GM23338 (cell line): ENCODE measurements around the gene PIK3CB. TPM values are rescaled to one million over a fixed set of nuclear protein-coding genes. Genes with fewer than 3 reads are reported as not detected.
"Not testable (repeated sequence)": the region's sequence is repeated elsewhere in the genome, so short reads cannot be mapped to it uniquely, and the experiment has no call there.

ENCODE experiments used
- ATAC-seq: fragments of 200-7000 bp; cut with Tn5 transposase; 3 replicates; pipeline ENCODE4 v1.9.1; 2020
- DNase-seq: peaks from one replicate; pipeline ENCODE4 v3.0.0-alpha.2; 2015; ENCODE audit warnings: low spot score
- H2AFZ ChIP-seq: fragments of 200-600 bp; sonication (generic); 2 replicates; pipeline ENCODE4 v1.8.0; 2016; ENCODE audit warnings: antibody characterized with exemption, mild to moderate bottlenecking, moderate library complexity
- H3F3A ChIP-seq: fragments of 200-600 bp; sonication (generic); replicated peaks from 2 replicates; pipeline ENCODE4 v1.8.0; 2017; ENCODE audit warnings: antibody characterized with exemption, mixed run types, low read depth
- H3K27ac ChIP-seq: fragments of 200-600 bp; sonication (generic); 2 replicates; pipeline ENCODE4 v1.6.1; 2016; ENCODE audit warnings: low read depth
- H3K27me3 ChIP-seq: fragments of 200-600 bp; sonication (generic); 2 replicates; pipeline ENCODE4 v1.8.0; 2016; ENCODE audit warnings: mild to moderate bottlenecking, mixed run types, moderate library complexity; ENCODE audit not compliant: insufficient read depth
- H3K36me3 ChIP-seq: fragments of 200-600 bp; sonication (generic); 2 replicates; pipeline ENCODE4 v1.8.0; 2016; ENCODE audit warnings: mild to moderate bottlenecking; ENCODE audit not compliant: insufficient read depth
- H3K4me1 ChIP-seq: fragments of 200-600 bp; sonication (generic); 2 replicates; pipeline ENCODE4 v1.8.0; 2016; ENCODE audit warnings: mild to moderate bottlenecking, moderate library complexity; ENCODE audit not compliant: insufficient read depth
- H3K4me2 ChIP-seq: fragments of 200-600 bp; sonication (generic); 2 replicates; pipeline ENCODE4 v1.7.1; 2017; ENCODE audit warnings: mixed run types
- H3K4me3 ChIP-seq: fragments of 200-600 bp; sonication (generic); 2 replicates; pipeline ENCODE4 v1.6.1; 2016; ENCODE audit warnings: mixed run types
- H3K79me2 ChIP-seq: fragments of 200-600 bp; sonication (generic); replicated peaks from 2 replicates; pipeline ENCODE4 v1.8.0; 2017; ENCODE audit warnings: mild to moderate bottlenecking; ENCODE audit not compliant: insufficient read depth
- H3K9me2 ChIP-seq: fragments of 200-600 bp; sonication (generic); 2 replicates; pipeline ENCODE4 v1.8.0; 2017; ENCODE audit not compliant: insufficient read depth
- H4K20me1 ChIP-seq: fragments of 200-600 bp; sonication (generic); replicated peaks from 2 replicates; pipeline ENCODE4 v1.8.0; 2017; ENCODE audit warnings: mild to moderate bottlenecking; ENCODE audit not compliant: insufficient read depth
- H3K27ac Mint-ChIP-seq: 2 replicates; pipeline ENCODE4 v1.8.0; 2020; ENCODE audit warnings: inconsistent platforms, mild to moderate bottlenecking, moderate library complexity, mixed read lengths
- H3K27me3 Mint-ChIP-seq: 3 replicates; pipeline ENCODE4 v1.8.0; 2022; ENCODE audit warnings: low read depth, mild to moderate bottlenecking, moderate library complexity, mixed read lengths, inconsistent platforms; ENCODE audit not compliant: insufficient read depth, poor library complexity
- H3K36me3 Mint-ChIP-seq: 3 replicates; pipeline ENCODE4 v1.8.0; 2021; ENCODE audit warnings: low read depth, mild to moderate bottlenecking, inconsistent platforms, moderate library complexity, mixed read lengths
- H3K4me1 Mint-ChIP-seq: 3 replicates; pipeline ENCODE4 v1.8.0; 2020; ENCODE audit warnings: mild to moderate bottlenecking, inconsistent platforms, mixed read lengths
- H3K4me3 Mint-ChIP-seq: 3 replicates; pipeline ENCODE4 v1.8.0; 2021; ENCODE audit warnings: moderate library complexity, mild to moderate bottlenecking, inconsistent platforms, mixed read lengths
- H3K9me3 Mint-ChIP-seq: 3 replicates; pipeline ENCODE4 v1.8.0; 2020; ENCODE audit warnings: moderate library complexity, mild to moderate bottlenecking, inconsistent platforms, mixed read lengths
- EZH2 ChIP-seq: fragments of 200-600 bp; sonication (generic); IDR thresholded peaks from one replicate; pipeline ENCODE4 v1.8.0; 2017; ENCODE audit warnings: antibody characterized with exemption, mild to moderate bottlenecking, low read depth; ENCODE audit not compliant: unreplicated experiment
- NANOG ChIP-seq: IDR thresholded peaks from 2 replicates; pipeline ENCODE4 v1.6.1; 2016; ENCODE audit warnings: antibody characterized with exemption, borderline replicate concordance
- REST ChIP-seq: IDR thresholded peaks from one replicate; pipeline ENCODE4 v1.6.1; 2018; ENCODE audit warnings: antibody characterized with exemption; ENCODE audit not compliant: unreplicated experiment
- STAT1 ChIP-seq: IDR thresholded peaks from one replicate; pipeline ENCODE4 v1.6.1; 2016; ENCODE audit warnings: antibody characterized with exemption; ENCODE audit not compliant: unreplicated experiment
- ZNF114 ChIP-seq: fragments of 250-450 bp; sonication (Bioruptor Pico); IDR thresholded peaks from 2 replicates; pipeline ENCODE4 v1.5.0; 2020; ENCODE audit warnings: mild to moderate bottlenecking, moderate library complexity
- ZNF331 ChIP-seq: fragments of 250-450 bp; sonication (Bioruptor Pico); IDR thresholded peaks from 2 replicates; pipeline ENCODE4 v1.5.0; 2020; ENCODE audit warnings: low read depth, mild to moderate bottlenecking, moderate library complexity
- polyA plus RNA-seq: library from polyadenylated mRNA; unstranded; fragments of >200 nt; fragmentation: Nextera tagmentation; extraction: Ambion mirVana; gene quantifications from 2 replicates; pipeline ENCODE4 v1.2.1, GENCODE V29; 2016
- total RNA-seq: library from RNA; depleted of rRNA; stranded (reverse); fragments of >200 nt; shearing (Covaris generic); gene quantifications from 2 replicates; pipeline ENCODE4 v1.2.3, GENCODE V29; 2014

PIK3CB gene
- total and polyA plus RNA-seq, 2 experiments from 2014 or later, result 13.3 to 32.4 TPM

- no peak for ATAC-seq
- peaks cover 43% of the 10 kb centered on the region for H3K36me3 Mint-ChIP-seq
Measured at GRCh38 chr3:138786788-138787271, 47.9 kb downstream of the PIK3CB start.

GRCh38 chr3:138785951-138786350, 48.8 kb downstream of the PIK3CB start:
- peaks cover 17% of the 10 kb centered on the region; the same call in 2 of the 3 replicates for H3K9me3 Mint-ChIP-seq
- H3K27ac Mint-ChIP-seq, result no peak overlapping the region
- no peak overlapping the region for H3K4me3 Mint-ChIP-seq
- peaks cover 25% of the 10 kb centered on the region for H3K79me2 ChIP-seq
- H3K4me3 ChIP-seq, result no peak overlapping the region
- TF ChIP-seq EZH2 (no peak), REST (no peak), ZNF114 (CRISPR knock-in tag) (no peak), ZNF331 (CRISPR knock-in tag) (no peak)
- H3K36me3 Mint-ChIP-seq, result peaks cover 36% of the 10 kb centered on the region
- H4K20me1 ChIP-seq, result no peaks in the 10 kb centered on the region; the same call in none of the 2 replicates
- H3K4me2 ChIP-seq, result no peak overlapping the region
- 0 out of 2 replicates have a peak, but pooled peaks cover 4% of the 10 kb centered on the region for H3K4me1 ChIP-seq
- H3K9me2 ChIP-seq, result no peaks in the 10 kb centered on the region
- peaks cover 3% of the 10 kb centered on the region; the same call in 2 of the 3 replicates for H3K4me1 Mint-ChIP-seq
- H3K27me3 ChIP-seq, result no peaks in the 10 kb centered on the region
- no peaks in the 10 kb centered on the region for H3F3A ChIP-seq
- H3K27ac ChIP-seq, result no peak overlapping the region
- no peaks in the 10 kb centered on the region for H3K36me3 ChIP-seq
- peaks cover 2% of the 10 kb centered on the region for H3K27me3 Mint-ChIP-seq
- DNase-seq (no peak), ATAC-seq (no peak)
- no peak overlapping the region for H2AFZ ChIP-seq

More at GRCh38 chr3:138786788-138787271, 47.9 kb downstream of the PIK3CB start:
- peaks cover 17% of the 10 kb centered on the region; the same call in 2 of the 3 replicates for H3K9me3 Mint-ChIP-seq
- Histone ChIP-seq H3K27me3 (no peaks in the 10 kb centered on the region), H3F3A (no peaks in the 10 kb centered on the region), H3K27ac (no peak overlapping the region), H4K20me1 (no peaks in the 10 kb centered on the region; the same call in none of the 2 replicates), H3K36me3 (no peaks in the 10 kb centered on the region), H3K4me3 (no peak overlapping the region), H3K4me2 (no peak overlapping the region), H2AFZ (no peak overlapping the region), H3K4me1 (0 out of 2 replicates have a peak, but pooled peaks cover 4% of the 10 kb centered on the region), H3K79me2 (peaks cover 28% of the 10 kb centered on the region), H3K9me2 (no peaks in the 10 kb centered on the region)
- no peak for DNase-seq
- no peak for TF ChIP-seq STAT1
- no peak for TF ChIP-seq NANOG
- no peak overlapping the region for H3K4me3 Mint-ChIP-seq
- H3K4me1 Mint-ChIP-seq, result peaks cover 3% of the 10 kb centered on the region; the same call in 2 of the 3 replicates
- peaks cover 6% of the 10 kb centered on the region for H3K27me3 Mint-ChIP-seq
- H3K27ac Mint-ChIP-seq, result no peak overlapping the region

- not testable (repeated sequence) for H3K27ac Mint-ChIP-seq, H3K4me3 Mint-ChIP-seq, H2AFZ ChIP-seq, H3K4me1 Mint-ChIP-seq, H3K4me3 ChIP-seq, H3K4me1 ChIP-seq, H3K27me3 ChIP-seq, H3F3A ChIP-seq, DNase-seq, ATAC-seq, H3K27ac ChIP-seq, H4K20me1 ChIP-seq, H3K27me3 Mint-ChIP-seq, H3K36me3 ChIP-seq, H3K9me2 ChIP-seq, H3K4me2 ChIP-seq
- peaks cover 34% of the 10 kb centered on the region for H3K36me3 Mint-ChIP-seq
- peaks cover 25% of the 10 kb centered on the region for H3K79me2 ChIP-seq
- peaks cover 17% of the 10 kb centered on the region; the same call in 2 of the 3 replicates for H3K9me3 Mint-ChIP-seq
Measured at GRCh38 chr3:138785362-138785857, 49.3 kb downstream of the PIK3CB start.
